Activated CD8-positive, alpha-beta T cell treated with anti-CD3 and anti-CD28 coated beads for 36 hours (primary cell): Measurements from ENCODE around the gene PCDHGA2. TPM values are rescaled to one million over a fixed set of nuclear protein-coding genes. Genes with fewer than 3 reads are reported as not detected.

Experiments
- ATAC-seq: fragments of 200-7000 bp; cut with Tn5 transposase; one replicate; pipeline ENCODE4 v1.10.0; 2021; ENCODE audit warnings: mild to moderate bottlenecking, moderate library complexity
- CTCF ChIA-PET: fragments of 350-600 bp; sonication (Branson Sonifier 250); formaldehyde crosslinking; loops from one replicate; lab custom pipeline; 2021; ENCODE audit warnings: antibody characterized with exemption; lab: Charles Lee
- POLR2A ChIA-PET: fragments of 350-600 bp; sonication (Branson Sonifier 250); formaldehyde crosslinking; loops from one replicate; lab custom pipeline; 2021; ENCODE audit warnings: antibody characterized with exemption; lab: Charles Lee
- DNase-seq: peaks from one replicate; pipeline ENCODE4 v3.0.0-alpha.2; 2020
- H3K27ac Mint-ChIP-seq: one replicate; pipeline ENCODE4 v1.8.0; 2021; ENCODE audit warnings: mild to moderate bottlenecking, mixed read lengths
- H3K27me3 Mint-ChIP-seq: one replicate; pipeline ENCODE4 v1.8.0; 2021; ENCODE audit warnings: mixed read lengths
- H3K36me3 Mint-ChIP-seq: one replicate; pipeline ENCODE4 v1.8.0; 2021; ENCODE audit warnings: low read depth, mixed read lengths
- H3K4me1 Mint-ChIP-seq: one replicate; pipeline ENCODE4 v1.8.0; 2021; ENCODE audit warnings: low read depth, mixed read lengths
- H3K4me3 Mint-ChIP-seq: one replicate; pipeline ENCODE4 v1.8.0; 2021; ENCODE audit warnings: mild to moderate bottlenecking, moderate library complexity, mixed read lengths
- H3K9me3 Mint-ChIP-seq: one replicate; pipeline ENCODE4 v1.8.0; 2021; ENCODE audit warnings: mixed read lengths
- CTCF ChIP-seq: fragments of 200-600 bp; IDR thresholded peaks from one replicate; pipeline ENCODE4 v1.8.0; 2022; ENCODE audit warnings: antibody characterized with exemption, mild to moderate bottlenecking
- intact Hi-C: fragments of 100-400 bp; cut with micrococcal nuclease; formaldehyde crosslinking; loops from one replicate; pipeline ENCODE4 v1.10.0; 2022
- total RNA-seq, 2 experiments: library from RNA; stranded (reverse); gene quantifications; one replicate each; pipeline ENCODE4 v1.2.3, GENCODE V29; 2021

PCDHGA2 gene
- total RNA-seq, 2 experiments from 2014 or later = not detected

GRCh38 chr5:141392429-141393198, 54.1 kb downstream of the PCDHGA2 start, which contains the start of gene PCDHGA8:
Gene PCDHGA8 (plus strand): TSS chr5:141392633. CDS start chr5:141392814, 181 bp downstream.
- no peak within 1 kb of the TSS for H3K4me3 Mint-ChIP-seq
- TF ChIP-seq CTCF = peak; percentile 33
- peaks cover 31% of the 10 kb centered on the region for H3K9me3 Mint-ChIP-seq
- H3K27ac Mint-ChIP-seq = no peak within 1 kb of the TSS
- DNase-seq = no peak
- peaks cover 19% of the 10 kb centered on the region for H3K36me3 Mint-ChIP-seq
- intact Hi-C loops = no loop called here
- peaks cover 2% of the 10 kb centered on the region for H3K4me1 Mint-ChIP-seq
- CTCF ChIA-PET = interaction anchor here (1.0 to 2.2 kb wide), 9 partner anchors 15 to 206 kb away, joined by 3 to 9 read pairs (median 3); partner anchors contain the start of genes PCDHB9, PCDHGA1, PCDHGA10 and PCDHGA11
- no peak for ATAC-seq
- POLR2A ChIA-PET = no interaction called here
- H3K27me3 Mint-ChIP-seq = peaks cover 57% of the 10 kb centered on the region

Other genes starting within 250 kb of the PCDHGA2 start
- gene PCDHB2, start 244.1 kb upstream of the PCDHGA2 start, total RNA-seq = not detected
- not detected for gene PCDHB3, start 238.3 kb upstream of the PCDHGA2 start, total RNA-seq
- not detected for gene PCDHB4, start 216.9 kb upstream of the PCDHGA2 start, total RNA-seq
- gene PCDHB5, start 203.6 kb upstream of the PCDHGA2 start, total RNA-seq = not detected
- gene PCDHB6, start 188.7 kb upstream of the PCDHGA2 start, total RNA-seq = not detected
- not detected for gene PCDHB7, start 166.1 kb upstream of the PCDHGA2 start, total RNA-seq
- not detected for gene PCDHB8, start 161.0 kb upstream of the PCDHGA2 start, total RNA-seq
- gene PCDHB16, start 156.4 kb upstream of the PCDHGA2 start, total RNA-seq = not detected
- gene PCDHB9, start 151.6 kb upstream of the PCDHGA2 start, total RNA-seq = not detected
- not detected for gene PCDHB10, start 146.4 kb upstream of the PCDHGA2 start, total RNA-seq
- not detected for gene PCDHB11, start 139.1 kb upstream of the PCDHGA2 start, total RNA-seq
- not detected for gene PCDHB12, start 130.0 kb upstream of the PCDHGA2 start, total RNA-seq
- gene PCDHB13, start 124.8 kb upstream of the PCDHGA2 start, total RNA-seq = not detected
- not detected for gene PCDHB14, start 115.4 kb upstream of the PCDHGA2 start, total RNA-seq
- not detected for gene PCDHB15, start 93.4 kb upstream of the PCDHGA2 start, total RNA-seq
- under 1 TPM in 1 of 2 experiments, not detected in 1; 0.25 TPM for gene SLC25A2, start 34.7 kb upstream of the PCDHGA2 start, total RNA-seq
- gene TAF7, start 18.0 kb upstream of the PCDHGA2 start, total RNA-seq = 10 to 100 TPM; 56.2 to 58.1 TPM
- under 1 TPM in 1 of 2 experiments, not detected in 1; 0.07 TPM for gene PCDHGA1, start 8.2 kb upstream of the PCDHGA2 start, total RNA-seq
- gene PCDHGA3, start 5.1 kb downstream of the PCDHGA2 start, total RNA-seq = not detected
- not detected for gene PCDHGB1, start 11.3 kb downstream of the PCDHGA2 start, total RNA-seq
- not detected for gene PCDHGA4, start 16.3 kb downstream of the PCDHGA2 start, total RNA-seq
- under 1 TPM; 0.11 to 0.14 TPM for gene PCDHGB2, start 21.2 kb downstream of the PCDHGA2 start, total RNA-seq
- gene PCDHGA5, start 25.4 kb downstream of the PCDHGA2 start, total RNA-seq = not detected
- gene PCDHGB3, start 31.5 kb downstream of the PCDHGA2 start, total RNA-seq = under 1 TPM; 0.07 to 0.16 TPM
- gene PCDHGA6, start 35.1 kb downstream of the PCDHGA2 start, total RNA-seq = not detected
- gene PCDHGA7, start 44.0 kb downstream of the PCDHGA2 start, total RNA-seq = not detected
- gene PCDHGB4, start 48.9 kb downstream of the PCDHGA2 start, total RNA-seq = not detected
- gene PCDHGA8, start 53.9 kb downstream of the PCDHGA2 start, total RNA-seq = not detected
- under 1 TPM in 1 of 2 experiments, not detected in 1; 0.11 TPM for gene PCDHGB5, start 59.2 kb downstream of the PCDHGA2 start, total RNA-seq
- gene PCDHGA9, start 64.0 kb downstream of the PCDHGA2 start, total RNA-seq = under 1 TPM in 1 of 2 experiments, not detected in 1; 0.09 TPM
- gene PCDHGB6, start 69.3 kb downstream of the PCDHGA2 start, total RNA-seq = under 1 TPM in 1 of 2 experiments, not detected in 1; 0.09 TPM
- gene PCDHGA10, start 74.2 kb downstream of the PCDHGA2 start, total RNA-seq = not detected
- gene PCDHGB7, start 78.9 kb downstream of the PCDHGA2 start, total RNA-seq = not detected
- not detected for gene PCDHGA11, start 82.3 kb downstream of the PCDHGA2 start, total RNA-seq
- not detected for gene PCDHGA12, start 91.7 kb downstream of the PCDHGA2 start, total RNA-seq
- gene PCDHGC3, start 137.2 kb downstream of the PCDHGA2 start, total RNA-seq = not detected
- gene PCDHGC4, start 146.3 kb downstream of the PCDHGA2 start, total RNA-seq = not detected
- not detected for gene PCDHGC5, start 150.3 kb downstream of the PCDHGA2 start, total RNA-seq